Neutrophil (primary cell): Measurements from ENCODE around the gene ASPG.

Experiments used
- H3K27ac ChIP-seq: fragments of 200-600 bp; sonication (generic); 2 replicates; pipeline ENCODE4 v1.5.1; 2016; ENCODE audit warnings: mild to moderate bottlenecking, moderate library complexity
- H3K27me3 ChIP-seq: fragments of 200-600 bp; sonication (generic); 2 replicates; pipeline ENCODE4 v1.6.0; 2016; ENCODE audit warnings: mild to moderate bottlenecking
- H3K36me3 ChIP-seq: fragments of 200-600 bp; sonication (generic); 2 replicates; pipeline ENCODE4 v1.5.1; 2017
- H3K4me1 ChIP-seq, 2 experiments: fragments of 200-600 bp in 1 of 2; sonication (generic) in 1 of 2; 1 replicate in 1 of 2; 2 replicates in 1 of 2; pipeline versions ENCODE4 v1.5.1 to v1.6.1; 2013 to 2016; ENCODE audit warnings: low read depth in 1 of 2, low read length in 1 of 2, mild to moderate bottlenecking in 1 of 2, moderate library complexity in 1 of 2; ENCODE audit not compliant: control insufficient read depth in 1 of 2, insufficient read depth in 1 of 2
- H3K4me3 ChIP-seq, 2 experiments: fragments of 200-600 bp in 1 of 2; sonication (generic) in 1 of 2; 1 replicate in 1 of 2; 2 replicates in 1 of 2; pipeline ENCODE4 v1.5.1; 2013 to 2016; ENCODE audit warnings: low read depth in 1 of 2, low read length in 1 of 2, mild to moderate bottlenecking in 1 of 2, moderate library complexity in 1 of 2
- H3K9me3 ChIP-seq: fragments of 200-600 bp; sonication (generic); 2 replicates; pipeline ENCODE4 v1.5.1; 2016
- CTCF ChIP-seq: fragments of 200-600 bp; sonication (generic); IDR thresholded peaks from 2 replicates; pipeline ENCODE4 v1.5.1; 2016; ENCODE audit warnings: antibody characterized with exemption

Gene ASPG

GRCh38 chr14:104158827-104159798, 73.6 kb downstream of the ASPG start:
- no peak overlapping the region for H3K4me3 ChIP-seq
- H3K9me3 ChIP-seq: no peaks in the 10 kb centered on the region
- no peak overlapping the region for H3K27ac ChIP-seq
- no peaks in the 10 kb centered on the region for H3K27me3 ChIP-seq
- H3K36me3 ChIP-seq: no peaks in the 10 kb centered on the region
- TF ChIP-seq CTCF: no peak
- H3K4me1 ChIP-seq: no peaks in the 10 kb centered on the region

GRCh38 chr14:104159990-104160389, 74.5 kb downstream of the ASPG start:
- H3K9me3 ChIP-seq: no peaks in the 10 kb centered on the region
- no peak for TF ChIP-seq CTCF
- no peak overlapping the region for H3K4me3 ChIP-seq
- no peaks in the 10 kb centered on the region for H3K27me3 ChIP-seq
- H3K36me3 ChIP-seq: no peaks in the 10 kb centered on the region
- no peak overlapping the region for H3K27ac ChIP-seq
- no peaks in the 10 kb centered on the region for H3K4me1 ChIP-seq

GRCh38 chr14:104161602-104162367, 76.3 kb downstream of the ASPG start:
- Histone ChIP-seq H3K4me1 (no peaks in the 10 kb centered on the region), H3K27ac (no peak overlapping the region), H3K4me3 (no peak overlapping the region), H3K36me3 (no peaks in the 10 kb centered on the region), H3K9me3 (no peaks in the 10 kb centered on the region), H3K27me3 (no peaks in the 10 kb centered on the region)
- no peak for TF ChIP-seq CTCF

- no peaks in the 10 kb centered on the region for H3K36me3 ChIP-seq
- H3K27ac ChIP-seq: no peak overlapping the region
- no peaks in the 10 kb centered on the region for H3K27me3 ChIP-seq
- no peaks in the 10 kb centered on the region for H3K4me1 ChIP-seq
- no peaks in the 10 kb centered on the region for H3K9me3 ChIP-seq
- TF ChIP-seq CTCF: no peak
- no peak overlapping the region for H3K4me3 ChIP-seq
Observed at GRCh38 chr14:104162495-104162894, 77.0 kb downstream of the ASPG start.

GRCh38 chr14:104163541-104163940, 78.0 kb downstream of the ASPG start:
- H3K4me3 ChIP-seq: no peak overlapping the region
- H3K4me1 ChIP-seq: no peaks in the 10 kb centered on the region
- H3K27me3 ChIP-seq: no peaks in the 10 kb centered on the region
- no peaks in the 10 kb centered on the region for H3K9me3 ChIP-seq
- H3K36me3 ChIP-seq: no peaks in the 10 kb centered on the region
- no peak for TF ChIP-seq CTCF
- H3K27ac ChIP-seq: no peak overlapping the region
